Tibial artery (tissue), 4 donors: ENCODE results near the gene S100A5.

Experiments used
- DNase-seq, 2 donors: peaks; one replicate each; pipeline ENCODE4 v3.0.0-alpha.2; 2019
- H3K27ac ChIP-seq, 2 donors: fragments of 200-600 bp; sonication (generic) in 1 of 2; 1 replicate in 1 of 2; 2 replicates in 1 of 2; pipeline ENCODE4 v1.5.1; 2018 to 2019; ENCODE audit warnings: mild to moderate bottlenecking in 1 of 2
- H3K27me3 ChIP-seq, 2 donors: fragments of 200-600 bp; sonication (generic) in 1 of 2; one replicate each; pipeline versions ENCODE4 v1.5.1 to v1.6.0; 2016 to 2019
- H3K36me3 ChIP-seq, 3 donors: fragments of 200-600 bp; sonication (generic) in 2 of 3; one replicate each; pipeline ENCODE4 v1.5.1; 2016 to 2019; ENCODE audit warnings: mild to moderate bottlenecking in 2 of 3
- H3K4me1 ChIP-seq, 4 donors: fragments of 200-600 bp; sonication (generic) in 2 of 4; 1 replicate in 3 of 4; 2 replicates in 1 of 4; pipeline ENCODE4 v1.5.1; 2016 to 2019
- H3K4me3 ChIP-seq, 2 donors: fragments of 200-600 bp; sonication (generic) in 1 of 2; 1 replicate in 1 of 2; 2 replicates in 1 of 2; pipeline ENCODE4 v1.5.1; 2018 to 2019; ENCODE audit warnings: mild to moderate bottlenecking in 2 of 2
- H3K9me3 ChIP-seq, 3 donors: fragments of 200-600 bp; sonication (generic) in 1 of 3; one replicate each; pipeline ENCODE4 v1.5.1; 2016 to 2019
- CTCF ChIP-seq, 2 experiments: fragments of 200-600 bp in 1 of 2; fragments of 450-650 bp in 1 of 2; IDR thresholded peaks; one replicate each; pipeline ENCODE4 v1.5.1; 2017 to 2019; ENCODE audit warnings: antibody characterized with exemption in 2 of 2, mild to moderate bottlenecking in 1 of 2, moderate library complexity in 1 of 2
- intact Hi-C: fragments of 100-400 bp; cut with DNase I; formaldehyde crosslinking; loops from one replicate; pipeline ENCODE4 v1.15.0; 2023; ENCODE audit warnings: low total_unique reads

S100A5 gene

GRCh38 chr1:153548722-153549688 is 8.3 kb upstream of the S100A5 start, which contains the start of gene S100A3:
TSS of gene S100A3 (minus strand) at chr1:153549258. CDS start at chr1:153548485, 773 bp downstream.
- no peaks in the 10 kb centered on the region for H3K27me3 ChIP-seq
- H3K36me3 ChIP-seq = no peaks in the 10 kb centered on the region
- peaks cover 6 to 83% (median 77%) of the 10 kb centered on the region in 4 donors for H3K4me1 ChIP-seq
- no peak within 1 kb of the TSS for H3K4me3 ChIP-seq
- no peaks in the 10 kb centered on the region for H3K9me3 ChIP-seq
- peak; percentile 86 to 95 for DNase-seq
- H3K27ac ChIP-seq = peak within 1 kb of the TSS; percentile 78 to 79
- TF ChIP-seq CTCF (IDR thresholded peaks at IDR 0.05) = peak; percentile 38 to 52
- intact Hi-C loops = no loop called here

- peaks cover 6 to 83% (median 77%) of the 10 kb centered on the region in 4 donors for H3K4me1 ChIP-seq
- intact Hi-C loops = no loop called here
- TF ChIP-seq CTCF (IDR thresholded peaks at IDR 0.05) = no peak
- H3K9me3 ChIP-seq = no peaks in the 10 kb centered on the region
- H3K27ac ChIP-seq = peak overlapping the region; percentile 78 to 79
- H3K27me3 ChIP-seq = no peaks in the 10 kb centered on the region
- H3K4me3 ChIP-seq = no peak overlapping the region
- H3K36me3 ChIP-seq = no peaks in the 10 kb centered on the region
- DNase-seq = peak; percentile 16 to 62
Observed at GRCh38 chr1:153547560-153548551, 7.1 kb upstream of the S100A5 start.

- Histone ChIP-seq H3K9me3 (no peaks in the 10 kb centered on the region), H3K27me3 (no peaks in the 10 kb centered on the region), H3K4me1 (peaks cover 6 to 89% (median 85%) of the 10 kb centered on the region in 4 donors), H3K4me3 (no peak overlapping the region), H3K27ac (peak overlapping the region; percentile 78 to 79), H3K36me3 (no peaks in the 10 kb centered on the region)
- TF ChIP-seq CTCF (IDR thresholded peaks at IDR 0.05) = no peak
- DNase-seq = peak; percentile 16 to 76
- intact Hi-C loops = no loop called here
Observed at GRCh38 chr1:153546796-153547559, 6.2 kb upstream of the S100A5 start.

- H3K36me3 ChIP-seq = no peaks in the 10 kb centered on the region
- intact Hi-C loops = no loop called here
- H3K27ac ChIP-seq = peak overlapping the region; percentile 78 to 79
- H3K4me1 ChIP-seq = peaks cover 6 to 93% (median 87%) of the 10 kb centered on the region in 4 donors
- H3K4me3 ChIP-seq = peak overlapping the region; percentile 52 to 53
- H3K9me3 ChIP-seq = no peaks in the 10 kb centered on the region
- DNase-seq = peak; percentile 19 to 55
- H3K27me3 ChIP-seq = no peaks in the 10 kb centered on the region
- no peak for TF ChIP-seq CTCF (IDR thresholded peaks at IDR 0.05)
Observed at GRCh38 chr1:153546371-153546770, 5.6 kb upstream of the S100A5 start.
